ENCODE results near the gene OXLD1.

OXLD1 gene

DNA sequence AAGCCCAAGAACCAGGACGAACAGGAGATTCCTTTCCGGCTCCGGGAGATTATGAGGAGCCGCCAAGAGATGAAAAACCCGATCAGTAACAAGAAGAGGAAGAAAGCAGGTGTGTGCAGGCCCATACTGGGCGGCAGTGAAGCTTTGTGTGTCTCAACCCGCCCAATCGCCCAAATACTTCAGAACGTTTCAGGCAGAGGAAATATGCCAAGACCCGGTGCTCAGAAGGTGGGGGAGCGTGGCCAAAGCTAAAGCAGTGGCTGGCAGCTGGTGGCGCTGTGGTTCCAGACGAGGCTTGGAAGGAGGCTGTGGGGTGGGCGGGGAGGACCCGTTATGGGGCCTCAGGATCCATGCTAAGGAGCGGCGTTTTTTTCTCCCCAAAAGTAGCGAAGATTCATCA is 1.3 kb upstream of the OXLD1 start:
- H3K36me3 ChIP-seq (ENCODE audit: insufficient read depth, low read length) = peaks cover 56% of the 10 kb centered on the region
- TF ChIP-seq EZH2 (IDR thresholded peaks at IDR 0.05) (no peak), POLR2AphosphoS5 (IDR thresholded peaks at IDR 0.05; ENCODE audit: borderline replicate concordance, low read depth, low read length) (no peak), FOXP2 (optimal IDR thresholded peaks at IDR 0.05; ENCODE audit: control extremely low read depth, extremely low read length, insufficient read depth) (no peak)
- DNase-seq (ENCODE audit: low read depth, low spot score) = no peak
- peak overlapping the region; percentile 60 for H3K9ac ChIP-seq (ENCODE audit: insufficient read length)
- no peak overlapping the region; the same call in 1 of the 2 replicates for H3K27ac ChIP-seq
- H3K9me3 ChIP-seq (ENCODE audit: low read depth, low read length) = no peaks in the 10 kb centered on the region
- H3K4me3 ChIP-seq = peak overlapping the region; percentile 91

DNA sequence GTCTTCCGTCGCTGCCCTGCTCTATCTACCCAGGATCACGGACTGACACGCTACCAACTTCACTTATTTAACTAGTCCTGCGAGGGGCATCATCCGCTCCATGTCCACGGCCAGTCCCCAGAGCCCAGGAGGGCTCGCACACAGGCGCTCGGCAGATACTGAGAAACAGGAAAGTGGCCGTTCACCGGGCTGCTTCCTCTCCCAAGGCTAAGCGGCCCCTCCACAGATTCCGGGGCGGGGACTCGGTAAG is 388 bp downstream of the OXLD1 start:
- H3K27ac ChIP-seq = peak overlapping the region; percentile 72
- H3K9me3 ChIP-seq (ENCODE audit: low read depth, low read length) = no peaks in the 10 kb centered on the region
- H3K4me3 ChIP-seq = peak overlapping the region; percentile 91
- peaks cover 39% of the 10 kb centered on the region for H3K36me3 ChIP-seq (ENCODE audit: insufficient read depth, low read length)
- peak overlapping the region; percentile 91 for H3K9ac ChIP-seq (ENCODE audit: insufficient read length)
- no peak for TF ChIP-seq POLR2AphosphoS5 (IDR thresholded peaks at IDR 0.05; ENCODE audit: borderline replicate concordance, low read depth, low read length)
- TF ChIP-seq EZH2 (IDR thresholded peaks at IDR 0.05) = no peak
- TF ChIP-seq FOXP2 (optimal IDR thresholded peaks at IDR 0.05; ENCODE audit: control extremely low read depth, extremely low read length, insufficient read depth) = no peak
- no peak for DNase-seq (ENCODE audit: low read depth, low spot score)

DNA sequence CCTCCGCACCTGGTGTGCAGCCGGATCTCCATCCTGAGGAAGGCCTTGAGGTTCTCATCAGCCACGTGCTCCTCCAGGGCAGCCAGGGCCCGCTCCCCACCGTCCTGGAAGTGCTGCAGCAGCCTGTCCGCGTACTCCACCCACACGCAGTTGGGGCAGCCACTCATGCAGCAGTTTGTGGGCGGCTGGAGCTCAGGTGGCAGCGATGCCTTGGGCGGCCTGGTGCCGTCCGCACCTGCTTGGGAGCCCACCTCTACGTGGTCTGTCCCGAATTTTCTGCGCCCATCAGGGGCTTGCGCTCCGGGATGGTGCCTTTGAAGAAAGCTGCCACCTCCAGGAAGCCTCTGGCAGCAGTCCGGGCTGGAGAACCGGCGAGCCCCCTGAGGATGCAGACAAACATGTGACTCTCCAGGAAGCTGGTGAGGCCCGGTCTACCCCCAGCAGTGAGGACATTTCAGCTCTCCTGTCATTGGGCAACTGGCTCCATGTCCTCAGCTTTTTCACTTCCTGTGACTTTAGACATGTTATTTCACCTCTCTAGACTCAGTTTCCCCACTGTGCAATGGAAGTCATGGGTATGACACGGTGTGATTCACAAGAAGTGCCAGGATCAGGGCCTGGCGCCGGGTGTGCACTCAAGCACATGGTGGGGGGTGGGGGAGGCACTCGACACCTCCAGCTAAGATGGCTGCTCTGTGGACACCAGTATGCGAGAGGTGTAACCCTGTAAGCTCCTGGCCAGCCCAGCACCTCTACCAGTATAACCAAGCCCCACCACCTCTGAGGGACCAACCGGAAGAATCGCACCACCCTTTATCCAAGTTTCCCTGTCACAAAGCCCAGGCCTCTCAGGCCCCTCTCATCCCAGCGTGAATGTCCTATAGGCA is 957 bp downstream of the OXLD1 start:
- peak overlapping the region; percentile 72 for H3K27ac ChIP-seq
- DNase-seq (ENCODE audit: low read depth, low spot score) = no peak
- H3K36me3 ChIP-seq (ENCODE audit: insufficient read depth, low read length) = peaks cover 33% of the 10 kb centered on the region
- H3K9ac ChIP-seq (ENCODE audit: insufficient read length) = peak overlapping the region; percentile 91
- H3K9me3 ChIP-seq (ENCODE audit: low read depth, low read length) = no peaks in the 10 kb centered on the region
- peak overlapping the region; percentile 91 for H3K4me3 ChIP-seq
- TF ChIP-seq POLR2AphosphoS5 (IDR thresholded peaks at IDR 0.05; ENCODE audit: borderline replicate concordance, low read depth, low read length) = no peak
- TF ChIP-seq FOXP2 (optimal IDR thresholded peaks at IDR 0.05; ENCODE audit: control extremely low read depth, extremely low read length, insufficient read depth) = no peak
- no peak for TF ChIP-seq EZH2 (IDR thresholded peaks at IDR 0.05)

DNA sequence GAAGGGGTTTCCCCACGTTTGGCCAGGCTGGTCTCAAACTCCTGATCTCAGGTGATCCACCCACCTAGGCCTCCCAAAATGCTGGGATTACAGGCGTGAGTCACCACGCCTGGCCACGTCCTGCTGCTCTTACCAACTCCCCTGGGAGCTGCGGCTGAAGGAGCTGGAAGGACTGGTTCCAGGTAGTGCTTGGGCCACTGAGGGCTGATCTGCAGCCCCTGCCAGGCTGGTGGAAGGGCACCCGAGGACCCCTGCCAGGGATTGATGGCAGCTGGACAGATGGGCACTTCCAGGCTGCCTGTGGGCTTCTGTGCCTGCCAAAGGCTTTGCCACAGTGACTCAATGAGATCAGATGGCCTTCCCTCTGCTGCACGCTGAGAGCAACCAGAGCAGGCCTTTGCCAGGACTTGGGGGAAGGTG is 2.3 kb downstream of the OXLD1 start:
- DNase-seq (ENCODE audit: low read depth, low spot score) = no peak
- no peaks in the 10 kb centered on the region for H3K9me3 ChIP-seq (ENCODE audit: low read depth, low read length)
- peaks cover 21% of the 10 kb centered on the region for H3K36me3 ChIP-seq (ENCODE audit: insufficient read depth, low read length)
- no peak overlapping the region for H3K9ac ChIP-seq (ENCODE audit: insufficient read length)
- TF ChIP-seq POLR2AphosphoS5 (IDR thresholded peaks at IDR 0.05; ENCODE audit: borderline replicate concordance, low read depth, low read length) (peak; percentile 10; the same call in 1 of the 2 replicates), FOXP2 (optimal IDR thresholded peaks at IDR 0.05; ENCODE audit: control extremely low read depth, extremely low read length, insufficient read depth) (no peak), EZH2 (IDR thresholded peaks at IDR 0.05) (no peak)
- no peak overlapping the region for H3K4me3 ChIP-seq
- H3K27ac ChIP-seq = no peak overlapping the region

GRCh38 chr17:81662002-81662401 is 4.4 kb downstream of the OXLD1 start:
- peaks cover 8% of the 10 kb centered on the region; the same call in 1 of the 2 replicates for H3K36me3 ChIP-seq (ENCODE audit: insufficient read depth, low read length)
- H3K9me3 ChIP-seq (ENCODE audit: low read depth, low read length) = no peaks in the 10 kb centered on the region
- no peak for DNase-seq (ENCODE audit: low read depth, low spot score)
- no peak overlapping the region for H3K27ac ChIP-seq
- TF ChIP-seq FOXP2 (optimal IDR thresholded peaks at IDR 0.05; ENCODE audit: control extremely low read depth, extremely low read length, insufficient read depth) = no peak
- no peak for TF ChIP-seq POLR2AphosphoS5 (IDR thresholded peaks at IDR 0.05; ENCODE audit: borderline replicate concordance, low read depth, low read length)
- TF ChIP-seq EZH2 (IDR thresholded peaks at IDR 0.05) = no peak
- no peak overlapping the region for H3K4me3 ChIP-seq
- H3K9ac ChIP-seq (ENCODE audit: insufficient read length) = no peak overlapping the region

DNA sequence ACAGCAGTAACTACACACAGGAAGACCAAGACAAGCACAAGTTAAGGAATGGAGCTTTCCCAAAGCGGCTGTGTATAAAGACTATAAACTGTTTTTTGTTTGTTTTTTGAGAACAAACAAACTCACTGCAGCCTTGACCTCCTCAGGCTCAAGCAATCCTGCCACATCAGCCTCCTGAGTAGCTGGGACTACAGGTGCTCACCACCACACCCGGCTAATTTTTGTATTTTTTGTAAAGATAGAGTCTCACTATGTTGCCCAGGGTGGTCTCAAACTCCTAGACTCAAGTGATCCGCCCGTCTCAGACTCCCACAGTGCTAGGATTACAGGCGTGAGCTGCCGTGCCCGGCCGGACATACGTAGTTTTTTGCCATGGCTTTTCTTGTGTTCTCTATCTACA is 6.0 kb downstream of the OXLD1 start:
- Histone ChIP-seq H3K36me3 (ENCODE audit: insufficient read depth, low read length) (peaks cover 8% of the 10 kb centered on the region; the same call in 1 of the 2 replicates), H3K4me3 (no peak overlapping the region), H3K9ac (ENCODE audit: insufficient read length) (no peak overlapping the region), H3K27ac (no peak overlapping the region), H3K9me3 (ENCODE audit: low read depth, low read length) (no peaks in the 10 kb centered on the region)
- DNase-seq (ENCODE audit: low read depth, low spot score) = no peak
- TF ChIP-seq EZH2 (IDR thresholded peaks at IDR 0.05) = no peak
- no peak for TF ChIP-seq FOXP2 (optimal IDR thresholded peaks at IDR 0.05; ENCODE audit: control extremely low read depth, extremely low read length, insufficient read depth)
- TF ChIP-seq POLR2AphosphoS5 (IDR thresholded peaks at IDR 0.05; ENCODE audit: borderline replicate concordance, low read depth, low read length) = no peak

DNA sequence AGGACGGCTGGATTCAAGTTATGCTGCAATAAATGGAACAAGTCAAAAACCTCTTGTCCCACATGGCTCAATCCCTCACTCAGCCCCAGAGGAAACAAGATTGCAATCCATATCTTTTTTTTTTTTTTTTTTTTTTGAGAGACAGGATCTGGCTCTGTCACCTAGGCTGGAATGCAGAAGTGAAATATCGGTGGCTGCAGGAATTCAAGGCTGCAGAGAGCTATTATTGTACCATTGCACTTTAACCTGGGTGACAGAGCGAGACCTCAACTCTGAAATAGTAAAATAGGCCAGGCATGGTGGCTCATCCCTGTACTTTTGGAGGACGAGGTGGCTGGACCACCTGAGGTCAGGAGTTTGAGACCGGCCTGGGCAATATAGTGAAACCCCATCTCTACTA is 7.4 kb downstream of the OXLD1 start:
- TF ChIP-seq POLR2AphosphoS5 (IDR thresholded peaks at IDR 0.05; ENCODE audit: borderline replicate concordance, low read depth, low read length) (no peak), FOXP2 (optimal IDR thresholded peaks at IDR 0.05; ENCODE audit: control extremely low read depth, extremely low read length, insufficient read depth) (no peak), EZH2 (IDR thresholded peaks at IDR 0.05) (no peak)
- H3K27ac ChIP-seq = no peak overlapping the region

GRCh38 chr17:81656835-81657234 is 9.6 kb downstream of the OXLD1 start:
- H3K36me3 ChIP-seq (ENCODE audit: insufficient read depth, low read length) = no peaks in the 10 kb centered on the region
- DNase-seq (ENCODE audit: low read depth, low spot score) = no peak
- no peak overlapping the region for H3K4me3 ChIP-seq
- no peak for TF ChIP-seq FOXP2 (optimal IDR thresholded peaks at IDR 0.05; ENCODE audit: control extremely low read depth, extremely low read length, insufficient read depth)
- no peak for TF ChIP-seq POLR2AphosphoS5 (IDR thresholded peaks at IDR 0.05; ENCODE audit: borderline replicate concordance, low read depth, low read length)
- no peak for TF ChIP-seq EZH2 (IDR thresholded peaks at IDR 0.05)
- H3K27ac ChIP-seq = no peak overlapping the region
- no peaks in the 10 kb centered on the region for H3K9me3 ChIP-seq (ENCODE audit: low read depth, low read length)
- H3K9ac ChIP-seq (ENCODE audit: insufficient read length) = no peak overlapping the region

More for the DNA sequence above, 7.4 kb downstream of the OXLD1 start:
- DNase-seq (ENCODE audit: low read depth, low spot score) = no peak
- no peak overlapping the region for H3K4me3 ChIP-seq
- no peaks in the 10 kb centered on the region for H3K36me3 ChIP-seq (ENCODE audit: insufficient read depth, low read length)
- H3K9me3 ChIP-seq (ENCODE audit: low read depth, low read length) = no peaks in the 10 kb centered on the region
- no peak overlapping the region for H3K9ac ChIP-seq (ENCODE audit: insufficient read length)
